PC-9 (cell line): Measurements from ENCODE around the gene HINFP. TPM values are rescaled to one million over a fixed set of nuclear protein-coding genes. Genes with fewer than 3 reads are reported as not detected.

Experiments used
- BruUV-seq: library from RNA; stranded (reverse); fragments of 400-500 nt; replicated peaks from 2 replicates; lab custom pipeline; 2021; lab: Mats Ljungman, UMichigan
- CTCF ChIA-PET: fragments of 300-600 bp; sonication (Branson Sonifier 250); formaldehyde crosslinking; loops from one replicate; lab custom pipeline; 2022; ENCODE audit warnings: antibody characterized with exemption; lab: Charles Lee
- POLR2A ChIA-PET: fragments of 300-600 bp; sonication (Branson Sonifier 250); formaldehyde crosslinking; loops from one replicate; lab custom pipeline; 2022; ENCODE audit warnings: antibody characterized with exemption; ENCODE audit not compliant: unreplicated experiment; lab: Charles Lee
- DNase-seq, 2 experiments: peaks; one replicate each; pipeline versions ENCODE4 v3.0.0 to v3.0.0-alpha.2; 2015 to 2022; ENCODE audit warnings: mixed read lengths in 1 of 2
- H2AFZ ChIP-seq: fragments of 200-600 bp; sonication (generic); 2 replicates; pipeline ENCODE4 v1.8.1; 2017; ENCODE audit warnings: antibody characterized with exemption
- H3F3A ChIP-seq: fragments of 200-600 bp; sonication (generic); 2 replicates; pipeline ENCODE4 v1.8.1; 2017; ENCODE audit warnings: antibody characterized with exemption, mild to moderate bottlenecking, low read depth; ENCODE audit not compliant: insufficient read depth
- H3K27ac ChIP-seq: fragments of 200-600 bp; sonication (generic); 2 replicates; pipeline ENCODE4 v1.6.1; 2016; ENCODE audit warnings: mixed run types
- H3K27me3 ChIP-seq: fragments of 200-600 bp; sonication (generic); 2 replicates; pipeline ENCODE4 v1.6.1; 2016; ENCODE audit warnings: low read depth, mixed run types; ENCODE audit not compliant: insufficient read depth
- H3K36me3 ChIP-seq: fragments of 200-600 bp; sonication (generic); 2 replicates; pipeline ENCODE4 v1.6.1; 2016; ENCODE audit warnings: low read depth, mixed run types
- H3K4me1 ChIP-seq: fragments of 200-600 bp; sonication (generic); replicated peaks from 2 replicates; pipeline ENCODE4 v1.6.1; 2016; ENCODE audit warnings: mixed run types; ENCODE audit not compliant: insufficient read depth
- H3K4me2 ChIP-seq: fragments of 200-600 bp; sonication (generic); 2 replicates; pipeline ENCODE4 v1.6.1; 2017; ENCODE audit warnings: mixed run types
- H3K4me3 ChIP-seq: fragments of 200-600 bp; sonication (generic); 2 replicates; pipeline ENCODE4 v1.6.1; 2016; ENCODE audit warnings: mixed run types
- H3K79me2 ChIP-seq: fragments of 200-600 bp; sonication (generic); 2 replicates; pipeline ENCODE4 v1.6.1; 2017; ENCODE audit warnings: low read depth, mixed run types
- H3K9me2 ChIP-seq: fragments of 200-600 bp; sonication (generic); 2 replicates; pipeline ENCODE4 v1.8.1; 2017; ENCODE audit warnings: mild to moderate bottlenecking; ENCODE audit not compliant: insufficient read depth
- H3K9me3 ChIP-seq: fragments of 200-600 bp; sonication (generic); 2 replicates; pipeline ENCODE4 v1.8.1; 2016; ENCODE audit warnings: low read depth; ENCODE audit not compliant: insufficient read depth
- H4K20me1 ChIP-seq: fragments of 200-600 bp; sonication (generic); 2 replicates; pipeline ENCODE4 v1.8.1; 2017; ENCODE audit not compliant: insufficient read depth
- CTCF ChIP-seq: fragments of 200-600 bp; sonication (generic); conservative IDR thresholded peaks from 2 replicates; pipeline ENCODE4 v1.6.1; 2017; ENCODE audit warnings: mixed run types, antibody characterized with exemption, mild to moderate bottlenecking, moderate library complexity
- EZH2 ChIP-seq: fragments of 200-600 bp; sonication (generic); IDR thresholded peaks from 2 replicates; pipeline ENCODE4 v1.8.0; 2017; ENCODE audit warnings: antibody characterized with exemption, low read depth
- intact Hi-C: fragments of 100-400 bp; cut with micrococcal nuclease; formaldehyde crosslinking; loops from one replicate; pipeline ENCODE4 v1.10.0; 2022; ENCODE audit not compliant: unreplicated experiment
- total RNA-seq: library from RNA; stranded (reverse); gene quantifications from 2 replicates; pipeline ENCODE4 v1.2.3, GENCODE V29; 2021

HINFP gene
- total RNA-seq, 1 experiment from 2014 or later = 35.5 TPM

DNA sequence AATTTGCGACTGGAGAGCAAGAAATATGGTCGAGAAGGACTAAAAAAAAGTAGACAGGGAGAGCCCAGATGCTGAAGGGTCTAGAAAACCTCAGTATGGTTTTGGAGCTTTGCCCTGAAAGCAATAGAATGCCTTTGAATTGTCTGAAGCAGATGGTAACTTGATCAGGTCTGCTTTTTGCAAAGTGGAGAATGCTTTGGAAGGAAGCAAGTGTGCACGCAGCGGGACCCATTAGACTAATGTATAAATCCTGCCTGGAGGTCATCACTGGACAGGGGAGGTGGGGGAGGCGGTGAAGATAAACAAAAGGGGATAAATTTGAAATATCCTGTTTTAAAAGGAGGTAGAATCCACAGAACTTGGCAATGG lies 757 bp upstream of the HINFP start:
- peak overlapping the region; percentile 94 for H3K4me2 ChIP-seq
- TSS peak; percentile 96 for BruUV-seq
- peak overlapping the region; percentile 91 for H2AFZ ChIP-seq
- no peaks in the 10 kb centered on the region for H3K9me3 ChIP-seq
- no peak for DNase-seq
- peaks cover 18% of the 10 kb centered on the region for H3K4me1 ChIP-seq
- H3K4me3 ChIP-seq = peak overlapping the region; percentile 75
- peaks cover 7% of the 10 kb centered on the region; the same call in 1 of the 2 replicates for H4K20me1 ChIP-seq
- H3K27me3 ChIP-seq = no peaks in the 10 kb centered on the region
- H3K9me2 ChIP-seq = no peaks in the 10 kb centered on the region
- ChIA-PET POLR2A (interaction anchor here (0.7 kb wide), 1 partner anchor 64 kb away, joined by 3 read pairs; no protein-coding TSS in a partner anchor), CTCF (interaction anchor here (1.1 kb wide), 1 partner anchor 18 kb away, joined by 4 read pairs; the partner anchor contains the start of gene DPAGT1)
- peaks cover 17% of the 10 kb centered on the region; the same call in 1 of the 2 replicates for H3F3A ChIP-seq
- TF ChIP-seq CTCF (no peak), EZH2 (no peak)
- peaks cover 29% of the 10 kb centered on the region for H3K79me2 ChIP-seq
- H3K36me3 ChIP-seq = peaks cover 12% of the 10 kb centered on the region; the same call in 1 of the 2 replicates
- peak overlapping the region; percentile 10; the same call in 1 of the 2 replicates for H3K27ac ChIP-seq
- intact Hi-C loops = loop anchor here (2.0 kb wide), 1 partner anchor 14 kb away; the partner anchor contains the start of gene C2CD2L

GRCh38 chr11:119121811-119122124 lies 388 bp downstream of the HINFP start:
- ChIA-PET CTCF (interaction anchor here (0.6 to 0.8 kb wide), 3 partner anchors 75 to 353 kb away, joined by 3 to 6 read pairs (median 3); no protein-coding TSS in a partner anchor), POLR2A (interaction anchor here (0.5 to 1.1 kb wide), 12 partner anchors 14 to 1971 kb away, joined by 3 to 8 read pairs (median 5); partner anchors contain the start of gene C2CD2L)
- H3K36me3 ChIP-seq = peaks cover 12% of the 10 kb centered on the region; the same call in 1 of the 2 replicates
- peaks cover 7% of the 10 kb centered on the region; the same call in 1 of the 2 replicates for H4K20me1 ChIP-seq
- peaks cover 28% of the 10 kb centered on the region; the same call in 1 of the 2 replicates for H3F3A ChIP-seq
- H3K4me2 ChIP-seq = peak overlapping the region; percentile 97
- intact Hi-C loops = loop anchor here (2.0 kb wide), 1 partner anchor 15 kb away; the partner anchor contains the start of gene C2CD2L
- TF ChIP-seq CTCF (no peak), EZH2 (no peak)
- H2AFZ ChIP-seq = peak overlapping the region; percentile 92
- no peak overlapping the region for H3K27ac ChIP-seq
- peaks cover 29% of the 10 kb centered on the region for H3K79me2 ChIP-seq
- no peaks in the 10 kb centered on the region for H3K9me2 ChIP-seq
- H3K9me3 ChIP-seq = no peaks in the 10 kb centered on the region
- peak overlapping the region; percentile 75 for H3K4me3 ChIP-seq
- H3K27me3 ChIP-seq = no peaks in the 10 kb centered on the region
- TSS peak; percentile 76 for BruUV-seq
- peak in 1 of 2 experiments; percentile 36 for DNase-seq
- peaks cover 18% of the 10 kb centered on the region for H3K4me1 ChIP-seq

DNA sequence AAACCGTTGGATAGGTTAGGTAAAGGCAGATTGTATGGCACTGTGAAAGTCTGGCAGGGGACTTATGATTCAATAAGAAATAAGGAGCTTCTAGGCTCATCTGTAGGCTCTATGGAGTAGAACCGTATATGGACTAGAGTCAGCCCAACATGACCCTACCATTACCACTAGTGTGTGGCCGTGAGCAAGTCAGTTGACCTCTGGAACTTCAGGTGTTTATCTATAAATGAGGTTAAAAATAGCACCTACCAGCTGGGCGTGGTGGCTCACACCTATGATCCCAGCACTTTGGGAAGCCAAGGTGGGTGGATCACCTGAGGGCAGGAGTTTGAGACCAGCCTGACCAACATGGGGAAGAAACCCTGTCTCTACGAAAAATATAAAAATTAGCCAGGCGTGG lies 4.4 kb downstream of the HINFP start:
- H4K20me1 ChIP-seq = peaks cover 7% of the 10 kb centered on the region; the same call in 1 of the 2 replicates
- no peak overlapping the region for H3K4me2 ChIP-seq
- H3K9me2 ChIP-seq = no peaks in the 10 kb centered on the region
- no peak overlapping the region for H3K4me3 ChIP-seq
- peaks cover 29% of the 10 kb centered on the region for H3K79me2 ChIP-seq
- ChIA-PET CTCF (no interaction called here), POLR2A (interaction anchor here (0.6 kb wide), 1 partner anchor 129 kb away, joined by 3 read pairs; no protein-coding TSS in a partner anchor)
- no peaks in the 10 kb centered on the region for H3K9me3 ChIP-seq
- H2AFZ ChIP-seq = no peak overlapping the region
- H3K4me1 ChIP-seq = peaks cover 7% of the 10 kb centered on the region
- peaks cover 20% of the 10 kb centered on the region; the same call in 1 of the 2 replicates for H3F3A ChIP-seq
- TF ChIP-seq CTCF (no peak), EZH2 (no peak)
- H3K36me3 ChIP-seq = peaks cover 17% of the 10 kb centered on the region; the same call in 1 of the 2 replicates
- H3K27ac ChIP-seq = no peak overlapping the region
- intact Hi-C loops = no loop called here
- H3K27me3 ChIP-seq = no peaks in the 10 kb centered on the region
- BruUV-seq = no TSS peak
- DNase-seq = no peak
